ENCODE data around the gene WWOX.

Gene WWOX

DNA sequence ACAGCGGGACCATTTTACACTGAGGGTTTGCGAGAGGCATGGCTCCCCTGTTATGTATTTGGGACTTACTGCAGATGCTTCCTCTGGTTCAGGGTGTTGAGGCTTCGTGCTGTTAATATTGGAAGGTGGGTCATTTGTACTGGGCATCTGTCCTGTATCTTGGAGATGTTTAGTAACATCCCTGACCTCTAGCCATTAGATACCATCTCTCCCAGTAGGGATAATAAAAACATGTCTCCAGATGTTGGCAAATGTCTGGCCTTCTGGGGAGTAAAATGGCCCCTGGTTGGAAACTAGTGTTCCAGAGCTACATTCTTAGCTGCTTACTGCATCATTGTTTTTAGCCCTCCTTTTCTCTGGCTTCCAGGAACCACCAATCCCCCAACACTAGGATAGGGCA, 388.0 kb downstream of the WWOX start:
- DNase-seq (ENCODE audit: low read depth in 1 of 2, low spot score in 1 of 2), result no peak

GRCh38 chr16:78489072-78489471, 389.6 kb downstream of the WWOX start:
- DNase-seq (ENCODE audit: low read depth in 1 of 2, low spot score in 1 of 2), result no peak

DNA sequence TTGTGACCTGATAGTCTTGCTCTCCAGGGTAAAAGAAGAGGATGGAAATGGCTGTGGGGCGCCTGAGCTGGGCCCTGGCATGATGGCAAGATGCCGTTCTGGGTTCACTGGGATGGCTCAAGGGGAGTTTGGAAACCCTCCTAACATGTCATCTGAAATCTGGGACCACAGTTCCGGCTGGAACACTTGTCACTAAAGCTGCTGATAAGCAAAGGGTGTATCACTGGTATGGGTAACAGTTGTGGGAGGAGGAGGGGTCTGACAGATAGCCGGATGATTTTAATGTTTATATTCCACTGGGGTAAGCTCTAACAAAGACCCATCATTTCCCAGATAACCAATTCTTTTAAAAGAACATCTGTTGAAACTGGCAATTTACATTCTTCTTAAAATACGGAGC, 390.2 kb downstream of the WWOX start:
- no peak for DNase-seq (ENCODE audit: low read depth in 1 of 2, low spot score in 1 of 2)

DNA sequence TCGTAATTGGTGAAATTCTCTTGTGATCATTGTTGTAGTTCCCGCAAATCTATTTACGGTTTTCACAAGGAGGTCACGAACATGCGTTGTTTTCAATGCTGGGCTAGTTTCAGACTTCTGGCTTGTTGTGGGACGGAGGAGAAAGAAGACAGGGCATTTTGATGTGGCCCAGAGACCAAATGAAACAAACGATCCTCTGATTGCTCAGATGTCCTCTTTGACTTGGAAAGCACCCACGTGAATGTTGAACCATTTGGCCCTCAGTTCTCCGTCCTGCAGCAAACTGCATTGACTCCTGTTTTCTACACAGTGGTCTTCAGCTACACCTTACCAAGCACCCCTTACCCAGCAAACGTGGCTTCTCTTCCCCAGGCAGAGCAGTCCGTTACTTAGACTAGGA, 391.0 kb downstream of the WWOX start:
- no peak for DNase-seq (ENCODE audit: low read depth in 1 of 2, low spot score in 1 of 2)

- no peak for DNase-seq (ENCODE audit: low read depth in 1 of 2, low spot score in 1 of 2)
Observed at GRCh38 chr16:78490847-78491246, 391.4 kb downstream of the WWOX start.

DNA sequence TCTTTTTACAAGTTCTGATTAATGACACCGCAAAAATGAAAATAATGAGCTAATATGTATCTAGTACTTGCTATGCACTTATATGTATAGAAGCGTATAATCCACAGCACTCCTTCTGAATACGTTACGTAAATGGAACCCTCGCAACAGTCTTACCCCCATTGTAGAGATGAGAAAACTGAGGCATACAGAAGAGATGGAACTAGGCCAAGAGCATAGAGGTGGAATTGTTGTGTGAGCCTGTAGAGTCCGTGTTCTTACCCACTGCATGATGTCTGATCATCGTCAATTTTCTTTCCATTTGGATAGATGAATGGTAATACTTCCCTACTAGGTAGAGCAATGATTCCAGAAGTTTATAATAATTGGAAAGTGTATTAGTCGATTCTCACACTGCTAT, 394.1 kb downstream of the WWOX start:
- no peak for DNase-seq (ENCODE audit: low read depth in 1 of 2, low spot score in 1 of 2)

GRCh38 chr16:78494105-78494504, 394.7 kb downstream of the WWOX start:
- DNase-seq (ENCODE audit: low read depth in 1 of 2, low spot score in 1 of 2), result no peak

- DNase-seq (ENCODE audit: low read depth in 1 of 2, low spot score in 1 of 2), result no peak
Observed at GRCh38 chr16:78494674-78495073, 395.2 kb downstream of the WWOX start.

DNA sequence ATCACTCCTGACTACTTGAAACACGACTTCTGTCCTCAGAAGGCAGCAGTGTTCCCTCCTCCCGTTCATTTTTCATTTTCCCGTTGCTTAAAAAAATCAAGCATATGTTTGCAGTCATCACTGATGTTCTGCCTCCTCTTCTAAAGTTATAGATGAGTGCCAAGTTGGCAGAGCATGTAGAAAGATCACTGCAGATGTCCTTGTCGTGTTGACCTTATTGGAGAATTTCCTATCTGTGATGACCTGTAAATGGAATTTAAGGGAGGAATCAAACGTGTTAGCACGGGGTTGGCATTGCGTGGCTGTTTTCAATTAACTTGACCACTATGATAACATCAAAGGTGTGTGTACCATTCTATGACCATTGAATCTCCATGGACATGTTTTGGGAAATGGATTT, 396.7 kb downstream of the WWOX start:
- no peak for DNase-seq (ENCODE audit: low read depth in 1 of 2, low spot score in 1 of 2)

DNA sequence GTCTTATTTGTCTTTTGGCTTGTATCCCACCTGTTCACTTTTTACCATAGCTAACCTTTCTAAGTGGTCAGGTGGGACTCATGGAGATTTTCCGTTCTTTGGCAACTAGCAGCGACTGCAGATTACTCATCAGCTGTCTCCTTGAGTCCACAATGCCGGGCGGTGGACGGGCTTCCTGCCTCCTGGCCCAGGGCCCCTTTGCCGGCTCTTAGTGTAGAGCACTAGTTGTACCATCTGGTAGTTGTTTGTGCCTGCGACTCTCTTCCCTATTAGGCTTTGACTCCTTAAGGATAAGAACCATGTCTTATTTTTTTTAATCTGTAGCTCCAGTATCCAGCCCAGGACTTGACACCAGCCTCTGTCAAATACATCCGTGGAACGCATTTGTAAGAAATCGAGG, 399.9 kb downstream of the WWOX start:
- no peak for DNase-seq (ENCODE audit: low read depth in 1 of 2, low spot score in 1 of 2)

GRCh38 chr16:78500659-78501270, 401.3 kb downstream of the WWOX start:
- DNase-seq (ENCODE audit: low read depth in 1 of 2, low spot score in 1 of 2), result no peak

GRCh38 chr16:78501744-78502143, 402.3 kb downstream of the WWOX start:
- DNase-seq (ENCODE audit: low read depth in 1 of 2, low spot score in 1 of 2), result no peak

- DNase-seq (ENCODE audit: low read depth in 1 of 2, low spot score in 1 of 2), result no peak
Observed at GRCh38 chr16:78502812-78503350, 403.4 kb downstream of the WWOX start.

- peak in 1 of 2 donors; percentile 5 for DNase-seq (ENCODE audit: low read depth in 1 of 2, low spot score in 1 of 2)
Observed at GRCh38 chr16:78503602-78504001, 404.1 kb downstream of the WWOX start.

GRCh38 chr16:78504401-78504851, 405.0 kb downstream of the WWOX start:
- DNase-seq (ENCODE audit: low read depth in 1 of 2, low spot score in 1 of 2), result no peak

GRCh38 chr16:78505036-78505435, 405.6 kb downstream of the WWOX start:
- no peak for DNase-seq (ENCODE audit: low read depth in 1 of 2, low spot score in 1 of 2)

- no peak for DNase-seq (ENCODE audit: low read depth in 1 of 2, low spot score in 1 of 2)
Observed at GRCh38 chr16:78505544-78506366, 406.3 kb downstream of the WWOX start.

DNA sequence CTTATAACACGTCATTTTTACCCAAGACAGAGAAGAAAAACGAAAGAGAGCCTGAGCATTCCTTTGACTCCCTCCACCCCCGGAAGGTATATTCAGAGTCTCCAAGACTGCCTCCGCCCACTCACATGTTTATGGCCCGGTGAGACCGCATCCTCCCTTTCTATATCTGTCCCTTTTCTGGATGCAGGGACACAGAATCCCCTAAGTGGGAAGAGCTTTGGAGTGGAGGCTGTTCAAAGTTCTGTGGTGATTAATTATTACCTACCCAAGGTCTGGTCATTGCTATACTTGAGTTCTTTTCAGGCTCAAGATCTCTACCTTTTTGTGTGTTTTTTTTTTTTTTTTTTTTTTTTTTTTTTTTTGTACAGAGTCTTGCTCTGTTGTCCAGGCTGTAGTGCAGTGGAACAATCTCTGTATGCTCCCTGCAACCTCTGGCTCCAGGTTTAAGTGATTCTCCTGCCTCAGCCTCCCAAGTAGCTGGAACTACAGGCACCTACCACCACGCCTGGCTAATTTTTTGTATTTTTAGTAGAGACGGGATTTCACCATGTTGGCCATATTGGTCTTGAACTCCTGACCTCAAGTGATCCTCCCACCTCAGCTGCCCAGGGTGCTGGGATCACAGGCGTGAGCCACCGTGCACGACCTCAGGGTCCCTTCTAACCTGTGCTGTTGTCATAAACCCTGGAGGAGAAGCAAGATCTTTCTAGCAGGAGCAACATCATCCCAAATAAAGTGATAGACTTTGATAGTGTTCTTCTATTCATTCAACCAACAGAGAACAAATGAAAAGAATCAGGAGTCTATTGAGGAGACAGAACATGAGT, 407.1 kb downstream of the WWOX start:
- no peak for DNase-seq (ENCODE audit: low read depth in 1 of 2, low spot score in 1 of 2)

DNA sequence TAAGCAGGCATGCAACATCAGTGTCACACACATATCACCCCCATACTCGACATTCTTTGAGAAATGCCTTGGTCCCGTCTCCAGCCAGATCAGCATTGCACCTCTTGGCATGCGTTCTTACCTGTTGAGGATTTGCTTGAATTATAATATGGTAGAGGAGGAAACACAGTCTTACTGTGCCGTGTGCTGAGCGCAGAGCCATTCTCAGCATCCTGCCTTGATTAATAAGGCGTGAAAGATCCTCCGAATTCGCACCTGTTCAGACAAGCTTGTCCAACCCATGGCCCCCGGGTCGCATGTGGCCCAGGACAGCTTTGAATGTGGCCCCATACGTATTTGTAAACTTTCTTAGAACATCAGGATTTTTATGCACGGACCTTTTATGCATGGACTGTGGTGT, 408.1 kb downstream of the WWOX start:
- DNase-seq (ENCODE audit: low read depth in 1 of 2, low spot score in 1 of 2), result no peak

GRCh38 chr16:78509965-78510364, 410.5 kb downstream of the WWOX start:
- no peak for DNase-seq (ENCODE audit: low read depth in 1 of 2, low spot score in 1 of 2)

DNA sequence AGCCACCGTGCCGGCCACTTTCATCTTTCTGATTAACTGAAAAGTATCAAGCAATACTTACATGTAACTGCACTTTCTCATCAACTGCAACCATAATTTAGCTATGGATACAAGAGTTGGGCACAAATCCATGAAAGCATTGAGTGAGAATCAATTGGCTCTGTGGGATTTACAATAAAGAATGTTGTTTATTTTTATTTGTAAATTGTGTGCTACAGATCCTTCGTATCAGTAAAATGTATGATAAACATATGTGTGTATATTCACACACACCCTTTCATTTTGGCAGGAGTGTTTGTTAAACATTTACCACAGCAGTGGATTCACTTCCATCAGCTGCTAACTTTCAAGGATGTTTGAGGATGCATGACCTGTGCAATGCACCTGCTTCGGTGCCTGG, 411.0 kb downstream of the WWOX start:
- DNase-seq (ENCODE audit: low read depth in 1 of 2, low spot score in 1 of 2), result no peak

- no peak for DNase-seq (ENCODE audit: low read depth in 1 of 2, low spot score in 1 of 2)
Observed at GRCh38 chr16:78513838-78514237, 414.4 kb downstream of the WWOX start.

All from activated T-helper 1 cell treated with anti-CD3 and anti-CD28 coated beads, Interleukin-2, amount 50 U/mL, for 16 hours (primary cell).